ENCODE results near the gene TMEM72. TPM values are rescaled to one million over a fixed set of nuclear protein-coding genes. Genes with fewer than 3 reads are reported as not detected.

The TMEM72 gene
- polyA plus RNA-seq, 2 of the 4 experiments (the other 2 are of a cell fraction), result not detected

- no peak overlapping the region for H3K27ac ChIP-seq
- POLR2A ChIA-PET, result no interaction called here
- no peak for DNase-seq (ENCODE audit: low read depth in 1 of 2, low spot score in 1 of 2)
- H3K9me3 ChIP-seq, result no peaks in the 10 kb centered on the region
- no peak overlapping the region for H3K4me2 ChIP-seq
- no peak for FAIRE-seq
- CTCF ChIA-PET, result interaction anchor here (0.8 kb wide), 1 partner anchor 47 kb away, joined by 3 read pairs; no protein-coding TSS in a partner anchor
- WGBS (ENCODE audit: missing lambda C conversion rate), result 7% methylated on average over 3 of the region's 10 CpGs
- TF ChIP-seq JUNB (IDR thresholded peaks at IDR 0.05) (no peak), ZFP36 (IDR thresholded peaks at IDR 0.05; ENCODE audit: borderline replicate concordance, partially characterized antibody) (no peak), HOXB5 (CRISPR knock-in tag; IDR thresholded peaks at IDR 0.05) (no peak), ZNF302 (CRISPR knock-in tag; IDR thresholded peaks at IDR 0.05) (no peak), KDM5A (IDR thresholded peaks at IDR 0.05) (no peak)
- ATAC-seq, result no peak
- H3K4me3 ChIP-seq, result no peak overlapping the region
- no peaks in the 10 kb centered on the region for H3K4me1 ChIP-seq
These were observed 15.7 kb downstream of the TMEM72 start for GRCh38 chr10:44926751-44927351.

- DNase-seq (ENCODE audit: low read depth in 1 of 2, low spot score in 1 of 2) (no peak), FAIRE-seq (no peak), ATAC-seq (no peak)
- H3K27ac ChIP-seq, result no peak overlapping the region
- no peak overlapping the region for H3K4me3 ChIP-seq
- ChIA-PET POLR2A (no interaction called here), CTCF (no interaction called here)
- H3K9me3 ChIP-seq, result no peaks in the 10 kb centered on the region
- WGBS (ENCODE audit: missing lambda C conversion rate), result 71% methylated on average over 1 of the region's 2 CpGs
- TF ChIP-seq NFE2L2 (conservative IDR thresholded peaks at IDR 0.05; ENCODE audit: low read length) (no peak), BHLHE40 (IDR thresholded peaks at IDR 0.05; ENCODE audit: low read depth, low read length) (no peak), HEYL (CRISPR knock-in tag; IDR thresholded peaks at IDR 0.05) (no peak), HDAC2 (IDR thresholded peaks at IDR 0.05) (no peak), FOSL2 (IDR thresholded peaks at IDR 0.05) (no peak), FOSL2 (CRISPR knock-in tag; IDR thresholded peaks at IDR 0.05) (no peak), ZFP36 (IDR thresholded peaks at IDR 0.05; ENCODE audit: borderline replicate concordance, partially characterized antibody) (no peak), RCOR1 (IDR thresholded peaks at IDR 0.05; ENCODE audit: low read depth, low read length) (no peak)
- no peak overlapping the region for H3K4me2 ChIP-seq
- no peaks in the 10 kb centered on the region for H3K4me1 ChIP-seq
These were observed 16.2 kb downstream of the TMEM72 start for GRCh38 chr10:44927352-44927751.

- Histone ChIP-seq H3K27ac (no peak overlapping the region), H3K4me1 (no peaks in the 10 kb centered on the region), H3K4me3 (no peak overlapping the region), H3K4me2 (no peak overlapping the region), H3K9me3 (no peaks in the 10 kb centered on the region)
- FAIRE-seq, result no peak
- TF ChIP-seq NR3C1 (IDR thresholded peaks at IDR 0.05) (no peak), EHMT2 (IDR thresholded peaks at IDR 0.05; ENCODE audit: low read depth) (no peak)
- POLR2A ChIA-PET, result no interaction called here
- ATAC-seq, result no peak
- no peak for DNase-seq (ENCODE audit: low read depth in 1 of 2, low spot score in 1 of 2)
- CTCF ChIA-PET, result interaction anchor here (1.8 kb wide), 1 partner anchor 48 kb away, joined by 5 read pairs; no protein-coding TSS in a partner anchor
These were observed 17.3 kb downstream of the TMEM72 start for GRCh38 chr10:44928462-44928861.

- CTCF ChIA-PET, result interaction anchor here (1.0 to 1.8 kb wide), 3 partner anchors 10 to 60 kb away, joined by 3 to 5 read pairs (median 5); no protein-coding TSS in a partner anchor
- FAIRE-seq (no peak), ATAC-seq (no peak), DNase-seq (ENCODE audit: low read depth in 1 of 2, low spot score in 1 of 2) (no peak)
- Histone ChIP-seq H3K4me2 (no peak overlapping the region), H3K27ac (no peak overlapping the region), H3K4me1 (no peaks in the 10 kb centered on the region), H3K9me3 (no peaks in the 10 kb centered on the region), H3K4me3 (no peak overlapping the region)
- TF ChIP-seq BCL3 (IDR thresholded peaks at IDR 0.05) (no peak), TFCP2L1 (CRISPR knock-in tag; IDR thresholded peaks at IDR 0.05) (no peak)
- WGBS (ENCODE audit: missing lambda C conversion rate), result 10% methylated on average over 6 of the region's 8 CpGs
- POLR2A ChIA-PET, result no interaction called here
These were observed 18.5 kb downstream of the TMEM72 start for GRCh38 chr10:44929356-44930255.
